Measurements from ENCODE around the gene DLL4.
"Not testable (repeated sequence)": the region's sequence is repeated elsewhere in the genome, so short reads cannot be mapped to it uniquely, and the experiment has no call there.

DLL4 gene

GRCh38 chr15:40943764-40944365 is 14.7 kb downstream of the DLL4 start:
- DNase-seq = no peak

GRCh38 chr15:40944510-40945296 is 15.6 kb downstream of the DLL4 start:
- DNase-seq = no peak

- no peak for DNase-seq
These were observed 19.8 kb downstream of the DLL4 start for GRCh38 chr15:40948706-40949473.

GRCh38 chr15:40949756-40950207 is 20.6 kb downstream of the DLL4 start:
- DNase-seq = no peak

DNA sequence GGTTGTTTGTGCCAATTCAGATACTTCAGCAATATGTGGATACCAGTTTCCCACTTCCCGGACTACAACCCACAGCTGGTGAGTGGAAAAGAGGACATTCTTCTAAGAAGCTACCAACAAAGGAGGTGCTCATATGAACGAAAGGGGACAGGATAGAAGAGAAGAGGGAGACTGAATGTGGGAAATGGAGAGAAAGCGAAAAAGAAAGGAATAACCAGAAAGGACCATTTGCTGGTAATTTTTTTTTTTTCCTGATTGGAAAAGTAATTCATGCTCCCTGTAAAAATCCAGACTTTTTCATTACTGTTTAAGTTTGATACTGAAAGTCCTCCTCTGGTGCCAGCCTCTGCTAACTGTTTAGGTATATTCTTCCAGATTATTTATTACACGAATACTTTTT is 22.6 kb downstream of the DLL4 start:
- DNase-seq = no peak

DNA sequence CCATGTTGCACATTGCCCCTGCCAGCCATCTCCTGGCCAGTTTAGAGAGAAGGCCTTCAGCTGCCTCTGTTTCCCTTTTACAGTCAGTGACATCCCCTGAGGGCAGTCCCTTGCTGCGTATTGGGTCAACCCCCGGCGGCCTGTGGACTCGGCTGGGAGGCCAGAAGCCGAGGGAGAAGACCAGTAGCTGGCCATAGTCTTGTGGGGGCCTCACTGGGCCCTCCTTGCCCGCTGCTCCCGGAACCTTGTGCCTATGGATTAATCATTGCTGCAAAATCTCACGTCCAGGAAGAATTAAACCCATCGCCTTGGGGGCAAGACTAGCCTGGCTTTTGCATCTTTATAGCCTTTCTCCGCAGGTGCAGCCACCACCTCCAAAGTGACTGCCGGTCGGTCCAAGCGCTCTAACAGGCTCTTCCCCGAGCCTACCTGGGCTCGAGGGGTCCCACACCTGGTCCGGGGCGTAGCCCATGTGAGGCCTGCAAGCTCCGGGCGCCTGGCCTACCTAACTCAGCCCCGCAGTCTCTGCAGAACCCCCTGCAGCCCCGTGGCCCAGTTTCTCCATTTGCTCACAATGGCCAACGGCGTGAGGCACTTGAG is 23.3 kb downstream of the DLL4 start:
- no peak for DNase-seq

DNA sequence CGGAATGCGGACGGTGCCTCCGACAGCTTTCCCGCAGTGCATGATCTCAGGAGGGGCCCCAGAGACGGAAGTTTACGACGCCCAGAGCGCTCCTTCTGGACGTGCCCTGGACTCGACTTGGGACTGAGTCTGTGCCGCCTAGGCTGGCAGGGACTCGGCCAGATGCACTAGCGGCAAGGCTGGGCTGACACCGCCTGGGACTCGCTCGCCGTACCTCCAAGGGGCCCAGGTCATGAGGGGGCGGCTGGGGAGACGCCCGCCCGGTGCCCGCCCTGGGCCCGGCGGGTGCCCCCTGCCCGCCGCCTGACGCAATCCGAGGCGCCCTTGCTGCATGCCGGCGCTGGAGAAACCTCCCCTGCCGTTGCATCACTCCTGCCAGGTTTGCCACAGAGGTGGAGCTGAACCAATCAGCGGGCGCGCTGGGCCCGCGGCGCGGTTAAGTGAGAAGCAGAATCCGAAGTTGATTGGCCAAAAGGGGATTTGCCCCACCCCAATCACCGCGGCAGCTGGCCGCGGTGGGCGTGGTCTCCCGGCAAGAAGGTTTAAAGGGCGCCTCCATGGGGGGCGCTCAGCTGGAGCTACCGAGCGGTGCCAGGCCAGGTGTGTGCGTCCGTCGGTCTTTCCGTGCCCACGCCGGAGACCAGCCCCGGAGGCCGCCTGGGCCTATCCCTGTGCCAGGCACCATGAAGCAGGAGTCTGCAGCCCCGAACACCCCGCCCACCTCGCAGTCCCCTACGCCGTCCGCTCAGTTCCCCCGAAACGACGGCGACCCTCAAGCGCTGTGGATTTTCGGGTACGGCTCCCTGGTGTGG is 24.0 kb downstream of the DLL4 start, which contains the start of gene CHAC1:
Gene CHAC1 (plus strand): TSS at position 571 of the 812 bp plus-strand sequence. CDS start 113 bp downstream, at position 684.
- DNase-seq = peak; percentile 98

DNA sequence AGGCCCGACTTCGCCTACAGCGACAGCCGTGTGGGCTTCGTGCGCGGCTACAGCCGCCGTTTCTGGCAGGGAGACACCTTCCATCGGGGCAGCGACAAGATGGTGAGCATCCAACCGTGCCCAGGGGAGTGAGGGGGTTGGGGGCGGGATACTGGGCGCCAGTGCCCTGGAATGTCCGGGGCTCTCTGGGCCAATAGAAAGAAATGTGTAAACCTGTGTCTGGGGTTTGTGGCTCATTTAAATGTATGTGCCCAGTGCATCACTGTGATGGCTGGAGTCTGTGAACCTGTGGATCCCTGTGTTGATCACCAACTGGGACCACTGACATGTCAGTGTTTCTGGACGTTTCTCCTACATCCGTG is 24.6 kb downstream of the DLL4 start:
- no peak for DNase-seq

DNA sequence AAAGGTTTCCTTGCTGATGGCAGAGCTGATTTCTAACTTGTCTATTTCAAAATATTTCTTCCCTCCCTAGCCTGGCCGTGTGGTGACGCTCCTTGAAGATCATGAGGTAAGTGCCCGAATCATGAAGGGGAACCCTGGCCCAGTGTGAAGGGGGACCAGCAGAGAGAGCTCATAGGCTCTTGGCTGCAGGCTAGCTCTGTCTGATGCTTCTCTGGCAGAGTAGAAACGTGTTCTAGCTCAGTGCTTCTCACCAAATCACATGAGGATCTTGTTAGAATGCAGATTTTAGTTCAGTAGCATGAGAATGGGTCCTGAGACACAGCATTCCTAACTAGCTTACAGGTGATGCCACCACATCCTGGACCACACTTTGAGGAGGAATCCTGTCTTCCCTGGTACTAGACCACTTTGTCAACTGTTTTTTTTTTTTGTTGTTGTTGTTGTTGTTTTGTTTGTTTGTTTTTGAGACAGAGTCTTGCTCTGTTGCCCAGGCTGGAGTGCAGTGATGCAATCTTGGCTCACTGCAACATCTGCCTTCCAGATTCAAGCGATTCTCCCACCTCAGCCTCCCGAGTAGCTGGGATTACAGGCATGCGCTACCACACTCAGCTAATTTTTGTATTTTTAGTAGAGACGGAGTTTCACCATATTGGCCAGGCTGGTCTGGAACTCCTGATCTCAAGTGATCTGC is 25.2 kb downstream of the DLL4 start:
- not testable (repeated sequence) for DNase-seq

GRCh38 chr15:40955141-40955903 is 26.2 kb downstream of the DLL4 start:
- no peak for DNase-seq

DNA sequence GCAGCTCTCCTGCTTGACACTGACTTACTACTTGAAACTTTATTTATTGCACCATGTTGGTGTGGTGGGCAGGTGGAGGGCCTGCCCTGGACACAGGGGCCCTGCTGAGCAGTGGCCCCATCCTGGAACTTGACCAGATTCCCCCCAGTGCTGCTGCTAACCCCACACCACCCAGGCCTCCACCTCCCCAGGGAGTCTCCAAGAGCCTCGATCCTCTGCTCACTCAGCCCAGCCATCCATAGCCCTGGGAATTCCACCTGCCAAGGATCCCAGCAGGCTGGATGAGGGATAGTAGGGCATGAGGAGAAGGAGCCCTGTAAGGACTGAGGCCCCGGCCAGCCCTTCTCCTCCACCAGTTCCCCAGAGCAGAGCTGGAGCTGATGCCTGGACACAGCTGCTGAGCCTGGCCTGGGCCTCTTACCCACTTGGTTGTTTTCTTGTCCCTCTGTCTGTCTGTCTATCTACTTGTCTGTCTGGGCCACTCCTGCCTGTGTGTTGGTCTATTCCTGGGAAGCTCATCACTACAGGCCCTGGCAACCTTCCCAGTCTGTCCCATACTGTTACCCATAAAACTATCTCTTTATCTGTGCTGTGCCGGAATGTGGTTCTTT is 26.9 kb downstream of the DLL4 start:
- DNase-seq = no peak

GRCh38 chr15:40956541-40956982 is 27.4 kb downstream of the DLL4 start:
- no peak for DNase-seq

DNA sequence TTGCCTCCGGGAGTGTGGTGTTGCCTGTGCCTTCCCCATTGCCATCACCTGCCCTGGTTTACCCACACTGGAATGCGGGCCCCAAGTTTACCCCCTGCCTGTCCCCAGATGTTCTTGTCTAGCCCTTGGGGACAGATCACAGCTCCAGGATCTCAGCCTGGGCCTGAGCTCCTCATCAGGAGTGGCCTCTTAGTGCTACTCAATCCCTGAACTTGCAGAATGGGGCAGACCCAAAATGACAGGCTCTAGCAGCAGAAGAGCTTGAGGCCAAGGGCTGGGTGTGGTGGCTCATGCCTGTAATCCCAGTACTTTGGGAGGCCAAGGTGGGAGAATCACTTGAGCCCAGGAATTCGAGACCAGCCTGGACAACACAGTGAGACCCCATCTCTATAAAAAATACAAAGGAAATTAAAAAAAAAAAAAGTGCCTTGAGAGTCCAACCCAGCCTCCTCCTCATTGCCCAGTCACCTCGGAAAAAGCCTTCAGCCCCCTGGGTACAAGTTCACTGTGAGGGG is 28.0 kb downstream of the DLL4 start:
- DNase-seq = no peak

DNA sequence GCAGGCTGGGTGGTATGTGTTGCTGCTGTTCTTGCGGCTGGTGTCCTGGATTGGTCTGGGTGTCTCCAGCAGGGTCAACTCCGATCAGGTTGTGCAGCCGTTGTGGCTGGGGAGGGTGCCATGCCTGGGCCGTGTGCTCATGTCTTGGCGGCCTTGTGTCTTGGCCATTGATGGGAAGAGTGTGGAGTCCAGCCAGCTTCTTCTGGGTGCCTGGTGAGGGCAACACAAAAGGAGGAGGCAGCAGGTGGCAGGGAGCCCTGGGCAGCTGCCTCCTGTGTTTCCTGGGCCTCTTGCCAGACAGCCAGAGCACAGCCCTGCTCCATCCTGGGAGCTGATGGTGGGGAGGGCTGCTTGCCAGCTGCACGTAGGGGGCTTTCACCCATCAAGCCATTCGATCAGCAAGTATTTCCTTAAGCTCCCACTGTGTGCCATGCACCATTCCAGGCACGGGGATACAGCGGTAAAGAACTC is 28.5 kb downstream of the DLL4 start:
- DNase-seq = no peak

- DNase-seq = no peak
These were observed 29.0 kb downstream of the DLL4 start for GRCh38 chr15:40958146-40958545.

DNA sequence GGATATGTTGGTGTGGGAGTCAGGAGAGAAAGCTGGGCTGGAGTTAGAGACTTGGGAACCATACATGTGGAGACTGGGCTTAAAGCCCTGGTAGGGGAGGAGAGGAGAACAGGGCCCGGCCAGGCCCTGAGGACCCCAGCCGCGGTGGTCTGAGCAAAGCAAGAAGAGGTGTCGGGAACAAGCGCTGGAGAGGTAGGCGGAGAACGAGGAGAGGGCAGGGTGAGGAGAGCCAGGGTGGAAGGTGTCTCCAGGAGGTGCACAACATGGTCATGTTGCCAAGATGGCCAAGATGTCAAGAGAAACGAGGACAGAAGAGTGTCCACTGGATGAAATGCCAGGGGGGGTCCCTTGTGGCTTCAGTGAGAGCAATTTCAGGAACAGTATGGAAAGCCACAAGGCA is 29.6 kb downstream of the DLL4 start:
- no peak for DNase-seq

- DNase-seq = no peak
These were observed 30.4 kb downstream of the DLL4 start for GRCh38 chr15:40959331-40960141.

DNA sequence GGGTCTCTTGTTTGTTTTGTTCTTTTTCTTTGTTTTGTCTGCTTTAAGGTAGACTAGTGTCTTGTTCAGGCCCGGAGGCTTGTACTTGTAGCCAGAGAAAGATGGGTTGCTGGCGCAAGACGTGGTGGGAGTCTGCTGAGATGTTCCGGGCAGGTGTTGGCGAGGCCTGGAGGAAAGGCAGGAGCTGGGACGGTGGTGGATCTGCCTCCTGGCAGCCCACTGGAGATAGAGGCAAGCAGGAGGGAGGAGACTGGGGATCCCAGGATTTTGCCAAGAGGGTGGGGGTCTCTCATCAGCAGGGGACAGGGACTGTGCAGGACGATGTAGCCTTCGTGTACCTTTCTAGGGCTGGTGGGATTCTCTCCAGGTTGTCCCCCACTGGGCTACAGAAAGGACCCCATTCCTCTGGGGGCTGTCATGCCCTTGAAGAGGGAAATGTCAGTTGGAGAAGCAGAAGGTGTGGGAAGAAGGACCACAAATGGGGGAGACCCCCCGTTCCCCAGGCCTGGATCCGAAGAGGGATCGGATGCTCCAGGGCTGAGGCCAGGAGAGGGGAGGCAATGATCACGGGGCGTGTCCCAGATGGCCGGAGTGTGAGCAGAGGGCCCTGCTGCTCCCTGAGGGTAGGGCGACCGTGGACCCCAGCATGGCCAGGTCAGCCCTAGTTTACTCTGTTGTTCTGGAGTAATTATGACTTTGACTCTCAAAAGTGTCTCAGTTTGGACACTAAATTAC is 31.2 kb downstream of the DLL4 start:
- no peak for DNase-seq

Measured in stimulated activated CD4-positive, alpha-beta T cell treated with anti-CD3 and anti-CD28 coated beads, Interleukin-1b, Interleukin-23, amount 100 ng/mL, for 48 hours (primary cell).